SK-N-MC (cell line): ENCODE results near the gene ZNF423.

Experiments used
- EZH2 ChIP-seq: fragments of 200-600 bp; sonication (generic); IDR thresholded peaks from one replicate; pipeline ENCODE4 v1.6.1; 2017; ENCODE audit warnings: antibody characterized with exemption
- FOXP2 ChIP-seq: optimal IDR thresholded peaks from 2 replicates; pipeline ENCODE3; 2011; ENCODE audit warnings: mild to moderate bottlenecking, moderate library complexity; ENCODE audit not compliant: insufficient read depth; ENCODE audit errors: extremely low read length, control extremely low read depth
- POLR2AphosphoS5 ChIP-seq: IDR thresholded peaks from 2 replicates; pipeline ENCODE4 v1.6.1; 2012; ENCODE audit warnings: mild to moderate bottlenecking, low read depth, low read length, borderline replicate concordance

DNA sequence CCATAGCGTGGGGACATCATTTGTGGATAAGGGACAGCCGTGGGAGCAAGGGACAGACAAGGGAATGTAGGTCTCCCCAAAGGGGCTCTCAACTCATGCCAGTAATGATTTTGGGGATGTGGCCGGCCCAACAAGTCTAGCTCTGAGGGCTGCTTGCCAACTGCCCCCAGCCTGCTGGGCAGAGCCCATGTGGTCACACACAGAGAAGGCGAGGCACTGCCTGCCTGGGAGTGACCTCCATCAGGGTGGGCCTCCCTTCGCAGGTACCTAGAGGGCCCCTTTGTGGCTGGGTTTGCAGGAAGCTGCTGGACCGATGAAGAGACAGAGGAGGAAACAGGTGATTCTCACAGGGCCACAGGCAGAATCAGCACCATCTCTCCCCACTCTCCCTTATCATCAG lies 305.2 kb downstream of the ZNF423 start:
- TF ChIP-seq FOXP2 (no peak), EZH2 (no peak), POLR2AphosphoS5 (no peak)
